Activated CD4-positive, alpha-beta T cell treated with anti-CD3 and anti-CD28 coated beads, Interleukin-2, amount 50 U/mL, for 48 hours (primary cell): ENCODE measurements around the gene EEF1AKMT2.
"Not testable (repeated sequence)": the region's sequence is repeated elsewhere in the genome, so short reads cannot be mapped to it uniquely, and the experiment has no call there.

Source experiments
- DNase-seq, 2 experiments: peaks; one replicate each; pipeline ENCODE4 v3.0.0-alpha.2; 2020

EEF1AKMT2 gene

DNA sequence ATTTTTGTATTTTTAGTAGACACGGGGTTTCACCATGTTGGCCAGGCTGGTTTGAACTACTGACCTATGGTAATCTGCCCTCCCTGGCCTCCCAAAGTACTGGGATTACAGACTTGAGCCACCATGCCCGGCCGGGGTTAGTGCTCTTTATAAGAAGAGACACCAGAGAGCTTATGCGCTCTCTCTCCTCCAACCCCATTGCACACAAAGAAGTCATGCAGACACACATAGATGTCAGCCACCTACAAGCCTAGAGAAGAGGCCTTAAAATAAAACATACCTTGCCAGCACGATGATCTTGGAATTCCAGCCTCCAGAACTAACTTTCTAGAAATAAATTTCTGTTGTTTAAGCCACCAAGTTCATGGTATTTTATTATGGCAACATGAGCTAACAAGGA lies 37.5 kb downstream of the EEF1AKMT2 start:
- DNase-seq: no peak

DNA sequence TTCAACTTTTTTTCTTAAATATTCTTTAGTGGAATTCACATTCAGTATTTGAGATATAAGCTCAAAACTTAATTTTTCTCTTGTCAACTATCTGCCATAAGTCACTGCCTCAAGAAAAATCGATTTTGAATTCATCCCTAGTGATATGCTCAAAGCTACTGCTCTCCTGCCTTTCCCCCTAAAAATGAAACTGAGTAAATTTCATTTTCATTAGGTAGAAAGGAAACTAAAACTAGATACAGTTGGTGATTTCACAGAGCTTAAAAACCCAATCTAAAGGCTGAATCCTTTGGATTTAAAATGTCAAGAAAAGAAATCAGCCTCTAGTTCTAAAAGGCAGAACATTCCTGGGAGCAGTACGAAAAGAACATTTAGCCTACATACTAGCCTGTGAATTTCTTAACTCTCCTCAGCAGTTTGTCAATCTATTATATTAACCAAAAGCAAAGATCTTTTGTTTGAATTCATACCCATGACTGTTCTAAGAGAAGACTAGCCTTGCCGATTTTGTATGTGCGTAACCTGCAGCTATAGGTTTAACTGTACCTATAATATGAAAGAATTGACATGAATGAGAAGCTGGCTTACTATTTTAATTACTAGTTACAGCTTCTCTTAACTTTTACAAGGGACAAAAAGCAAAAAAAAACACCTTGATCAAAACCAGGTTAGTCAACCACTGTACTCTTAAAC lies 42.6 kb downstream of the EEF1AKMT2 start:
- DNase-seq: no peak

DNA sequence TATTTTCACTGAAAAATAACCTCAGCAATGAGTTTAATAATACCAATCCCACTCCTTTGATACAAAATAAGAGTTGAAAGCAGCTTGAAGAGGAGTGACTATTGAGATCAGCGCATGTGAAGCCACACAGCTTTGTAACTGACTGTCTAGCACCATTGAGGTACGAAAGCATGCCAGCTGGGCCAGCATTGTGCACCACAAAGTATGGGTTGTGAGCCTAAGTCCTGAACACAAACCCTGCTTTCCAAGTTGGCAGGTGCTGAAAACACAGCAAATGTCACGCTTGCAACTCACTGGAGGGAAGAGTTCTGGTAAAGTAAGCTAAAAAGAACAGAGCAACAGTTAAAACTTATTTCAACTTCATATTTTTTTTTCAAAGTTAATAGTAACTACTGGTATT lies 43.5 kb downstream of the EEF1AKMT2 start:
- no peak for DNase-seq

DNA sequence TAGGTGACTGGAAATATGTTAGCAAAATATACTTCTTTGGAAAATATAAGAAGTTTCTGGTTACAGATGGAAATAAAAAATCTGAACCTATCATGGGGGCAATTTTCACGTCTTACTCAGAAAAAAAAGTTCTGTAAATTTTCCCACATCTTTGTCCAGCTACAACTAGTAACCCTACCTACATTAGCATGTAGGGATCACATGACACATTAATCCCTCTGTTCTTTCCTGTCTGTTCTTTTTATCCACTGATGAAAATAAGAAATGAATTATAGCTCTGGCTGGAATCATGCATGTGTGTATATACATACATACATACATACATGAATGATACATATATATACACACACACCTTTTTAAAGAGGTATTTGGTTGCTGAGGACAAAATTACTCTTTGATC lies 43.9 kb downstream of the EEF1AKMT2 start:
- no peak for DNase-seq

DNA sequence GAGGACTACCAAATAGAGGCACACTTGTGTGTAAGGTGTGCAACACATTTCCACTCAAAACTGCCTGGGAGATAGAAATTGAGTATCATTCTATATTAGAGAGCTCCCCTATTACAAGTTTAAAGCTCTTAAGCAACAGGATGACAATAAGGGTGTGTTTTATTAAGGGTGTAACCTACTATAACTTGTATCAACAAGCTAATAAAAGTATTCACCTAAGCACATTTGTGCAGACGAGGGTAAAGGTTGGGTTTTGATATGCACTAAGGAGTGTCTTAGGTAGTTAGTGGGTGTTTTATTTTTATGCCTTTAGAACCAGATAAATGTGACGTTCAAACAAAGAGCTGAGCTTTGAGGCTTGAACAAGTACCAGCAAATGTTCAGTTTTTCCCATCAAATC lies 44.7 kb downstream of the EEF1AKMT2 start:
- DNase-seq: no peak

DNA sequence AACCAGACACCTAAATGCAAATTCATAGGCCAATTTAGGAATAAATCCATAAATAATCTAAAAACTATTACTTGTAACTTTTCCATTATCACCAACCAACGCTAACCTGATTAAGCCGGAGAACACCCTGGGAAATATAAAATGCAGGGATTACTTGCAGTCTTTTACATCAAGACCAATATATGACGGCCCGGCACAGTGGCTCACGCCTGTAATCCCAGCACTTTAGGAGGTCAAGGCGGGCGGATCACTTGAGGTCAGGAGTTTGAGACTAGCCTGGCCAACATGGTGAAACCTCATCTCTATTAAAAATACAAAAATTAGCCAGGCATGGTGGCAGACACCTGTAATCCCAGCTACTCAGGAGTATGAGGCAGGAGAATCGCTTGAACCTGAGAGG lies 45.2 kb downstream of the EEF1AKMT2 start:
- not testable (repeated sequence) for DNase-seq

DNA sequence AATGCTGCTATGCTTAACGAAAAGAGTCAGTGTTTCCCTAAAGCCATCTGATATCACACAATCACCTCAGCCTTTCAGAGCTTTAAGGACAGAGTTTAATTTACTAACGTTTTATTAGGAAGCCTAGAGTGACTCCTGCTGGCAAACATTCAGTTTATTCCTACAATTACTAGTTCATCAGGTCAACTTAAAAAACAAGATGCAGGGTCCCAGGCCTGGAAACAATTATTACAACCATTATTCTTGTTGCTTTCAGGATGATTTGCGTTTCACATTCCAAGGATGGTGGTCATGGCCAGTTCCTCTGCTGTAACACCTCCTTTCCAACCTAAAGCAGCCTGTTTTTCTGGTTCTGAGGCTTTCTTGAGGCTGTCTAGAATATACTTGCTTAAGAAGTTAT lies 46.0 kb downstream of the EEF1AKMT2 start:
- DNase-seq: no peak

DNA sequence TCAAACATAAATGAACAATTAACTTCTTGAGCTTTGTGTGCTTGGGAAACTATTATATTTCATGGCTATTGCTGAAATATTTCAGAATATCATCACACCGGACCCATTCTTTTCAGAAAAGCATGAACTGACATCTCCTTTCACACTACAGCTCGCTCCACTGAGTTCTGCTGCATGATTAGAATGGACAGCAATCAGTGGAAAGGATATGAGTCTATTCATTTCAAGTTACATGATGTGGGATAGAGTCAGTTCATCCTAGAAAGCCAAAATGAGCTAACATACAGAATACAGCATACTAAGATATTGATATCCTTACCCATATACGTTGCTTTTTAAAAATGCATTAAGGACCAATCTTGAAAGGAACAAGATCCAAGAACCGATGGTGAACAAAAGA lies 46.4 kb downstream of the EEF1AKMT2 start:
- no peak for DNase-seq

DNA sequence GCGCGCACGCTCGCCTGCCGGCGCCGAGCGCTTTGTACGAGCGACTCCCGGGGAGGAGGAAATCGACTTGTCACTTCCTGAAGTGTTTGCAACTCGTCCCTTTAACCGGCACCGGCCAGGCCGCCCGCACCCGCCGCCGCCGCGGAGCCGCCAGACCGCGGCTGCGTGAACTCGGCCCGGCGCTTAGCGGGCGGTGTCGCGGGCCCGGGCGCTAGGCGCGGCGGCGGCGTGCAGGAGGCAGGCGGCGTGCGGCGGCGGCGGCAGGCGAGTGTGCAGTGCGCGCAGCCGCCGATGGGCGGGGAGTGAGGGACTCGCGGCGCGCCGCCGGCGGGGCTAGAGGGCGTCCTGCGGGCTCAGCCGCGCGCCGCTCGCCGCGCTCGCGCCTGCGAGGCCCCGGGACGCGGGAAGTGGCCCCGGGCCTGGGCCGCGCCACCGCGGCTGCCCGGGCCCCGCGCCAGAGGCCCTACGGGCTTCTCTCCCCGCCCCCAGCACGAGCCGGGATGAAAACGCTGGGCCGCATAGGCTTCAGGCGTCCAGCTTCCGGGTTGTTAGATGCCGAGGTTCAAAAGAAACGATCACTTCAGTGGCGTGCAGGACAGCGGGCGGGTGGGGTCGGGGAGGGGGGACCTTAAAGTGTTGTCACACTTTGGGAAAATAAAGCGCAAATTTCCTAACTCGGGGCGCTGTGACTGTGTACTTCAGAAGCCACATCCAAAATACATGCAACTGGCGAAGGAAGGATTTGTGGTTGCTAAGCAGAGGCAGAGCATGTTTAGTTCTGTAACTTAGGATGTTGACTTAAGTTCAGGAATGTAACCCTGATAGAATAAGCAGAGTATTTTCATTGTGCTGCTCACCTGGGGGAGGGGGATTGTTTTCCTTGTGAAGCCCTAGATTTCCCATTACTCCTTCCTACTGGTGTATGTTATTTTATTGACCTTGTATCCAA lies 47.3 kb downstream of the EEF1AKMT2 start, which contains the start of gene FAM53B:
FAM53B (minus strand) TSS at position 277 of the 949 bp plus-strand sequence. CDS start 37,665 bp downstream, outside the sequence.
- DNase-seq: peak; percentile 73 to 79

DNA sequence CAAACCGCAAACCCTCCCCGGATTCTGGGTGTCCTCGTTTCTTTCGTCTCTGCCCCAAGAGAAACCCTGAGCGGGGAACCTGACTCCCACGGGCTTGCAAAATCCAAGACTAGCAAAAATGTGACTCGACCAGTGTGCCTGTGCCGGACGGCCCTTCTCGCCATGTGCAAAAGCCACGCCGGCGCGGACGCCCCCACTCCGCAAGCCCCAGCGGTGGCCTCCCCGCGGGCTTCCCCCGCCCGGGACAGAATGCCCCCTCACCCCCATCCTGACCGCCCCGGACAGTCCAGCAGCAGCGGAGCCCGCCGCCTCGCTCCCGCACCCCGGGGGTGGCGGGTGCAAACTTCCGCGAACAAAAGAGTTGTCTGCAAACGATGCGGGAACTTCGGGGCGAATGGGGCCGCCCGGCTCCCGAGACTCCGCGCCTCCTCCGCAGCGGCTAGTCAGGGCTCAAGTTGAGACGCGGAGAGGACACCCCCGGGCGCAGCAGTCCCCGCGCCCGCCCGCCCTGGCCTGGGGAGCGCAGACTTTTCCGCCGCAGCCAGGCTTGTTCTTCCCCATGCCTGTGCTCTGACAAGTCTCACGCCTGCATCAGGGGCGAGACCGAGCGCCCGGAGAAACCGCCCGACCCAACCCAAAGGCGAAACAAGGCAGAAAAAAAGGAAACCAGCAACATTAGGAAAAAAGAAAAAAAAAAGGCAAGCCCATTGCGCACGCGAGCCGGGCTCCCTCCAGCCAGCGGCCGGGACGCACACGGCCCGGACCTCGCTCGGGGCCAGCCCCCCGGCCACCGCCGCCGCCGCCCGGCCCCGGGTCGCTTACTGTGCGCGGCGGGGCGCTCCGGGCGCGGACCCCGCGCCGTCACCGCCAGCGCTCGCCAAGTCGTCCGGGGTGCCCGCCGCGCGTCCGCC lies 48.2 kb downstream of the EEF1AKMT2 start:
- peak in 1 of 2 experiments; percentile 44 for DNase-seq

DNA sequence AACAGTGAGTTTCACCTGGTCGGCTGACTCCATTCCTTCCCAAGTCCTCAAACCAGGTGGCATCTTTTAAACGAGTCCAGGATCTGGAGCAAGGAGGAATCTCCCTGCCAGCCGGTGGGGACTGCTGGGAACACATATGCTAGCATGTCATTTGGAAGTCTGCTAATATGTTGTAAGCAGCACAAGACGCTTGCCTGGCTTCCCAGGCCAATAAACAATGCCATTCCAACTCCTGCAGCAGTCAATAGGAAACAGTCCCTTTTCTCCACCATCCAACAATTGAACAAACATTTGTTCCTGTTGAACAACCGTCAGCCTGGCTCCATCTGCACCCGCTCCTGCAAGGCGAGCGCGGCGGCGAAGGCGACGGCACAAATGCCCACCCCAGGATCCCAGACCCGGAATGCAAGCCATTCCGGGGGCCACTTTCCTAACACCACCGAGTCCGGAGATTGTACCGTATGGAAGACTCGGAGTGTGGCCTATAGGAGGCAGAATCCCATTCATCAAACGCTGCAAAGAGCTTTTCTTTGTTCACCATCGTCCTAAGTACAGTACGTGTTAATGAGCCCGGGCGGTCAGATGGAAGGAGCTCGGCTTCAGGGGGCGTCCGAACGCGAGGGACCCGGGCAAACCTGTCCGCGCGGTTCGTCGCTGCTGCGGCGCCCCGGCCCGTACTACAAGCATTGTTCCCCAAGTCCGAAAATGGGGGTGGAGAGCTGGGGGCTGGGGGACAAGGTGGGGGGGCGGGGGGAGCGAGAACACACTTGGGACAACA lies 49.1 kb downstream of the EEF1AKMT2 start:
- DNase-seq: peak in 1 of 2 experiments; percentile 10

DNA sequence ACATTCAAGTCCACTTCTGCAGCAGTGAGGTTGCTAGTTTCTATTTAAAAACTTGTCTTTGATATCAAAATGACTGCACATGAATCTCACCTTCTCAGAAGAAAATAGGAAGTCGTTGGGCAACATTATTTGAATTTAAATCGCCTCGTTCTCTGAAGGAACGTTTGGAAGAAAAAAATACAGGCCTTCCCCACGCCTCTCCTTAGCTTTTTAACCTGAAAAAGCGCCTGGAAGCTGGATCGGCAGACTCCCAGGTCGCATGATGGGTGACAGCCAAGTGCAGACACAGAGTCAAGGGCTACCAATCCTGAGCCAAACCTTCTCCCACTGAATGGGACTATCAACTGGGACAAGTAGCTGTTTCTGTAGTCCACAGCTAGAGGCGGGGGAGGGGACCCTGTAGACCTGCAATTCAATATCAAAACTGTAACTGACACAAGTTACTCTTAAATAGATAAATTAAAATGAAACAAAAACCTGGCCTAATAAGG lies 49.7 kb downstream of the EEF1AKMT2 start:
- DNase-seq: peak in 1 of 2 experiments; percentile 43

DNA sequence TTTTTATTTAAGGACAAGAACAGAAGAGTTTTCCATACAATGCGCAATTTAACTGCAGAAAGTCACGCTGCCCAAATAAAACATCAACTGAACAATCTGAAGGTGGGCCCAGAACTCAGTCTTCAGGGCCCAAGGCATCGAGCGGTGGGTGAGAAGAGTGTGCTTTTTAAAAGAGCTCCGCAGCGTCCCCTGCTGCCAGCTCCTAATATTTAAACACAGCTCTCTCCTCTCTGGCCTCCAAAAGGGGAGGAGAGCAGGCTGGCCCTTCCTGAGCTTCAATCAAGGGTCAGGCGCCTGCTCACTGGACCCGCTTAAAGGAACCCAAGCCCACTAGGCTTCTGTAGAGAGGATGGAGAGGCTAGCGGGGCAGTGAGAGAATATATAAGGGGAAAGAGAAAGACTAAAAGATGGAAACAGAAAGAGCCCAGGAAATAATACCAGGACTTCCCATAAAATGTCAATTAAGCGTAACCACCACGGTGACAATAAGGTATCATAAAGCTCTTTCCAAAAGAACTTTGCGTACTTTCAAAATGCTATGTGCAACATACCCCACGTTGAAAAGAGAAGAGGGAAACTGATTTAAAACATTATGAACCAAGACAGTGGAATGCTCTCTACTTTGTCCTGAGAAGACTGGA lies 50.3 kb downstream of the EEF1AKMT2 start:
- DNase-seq: peak; percentile 81 to 85

DNA sequence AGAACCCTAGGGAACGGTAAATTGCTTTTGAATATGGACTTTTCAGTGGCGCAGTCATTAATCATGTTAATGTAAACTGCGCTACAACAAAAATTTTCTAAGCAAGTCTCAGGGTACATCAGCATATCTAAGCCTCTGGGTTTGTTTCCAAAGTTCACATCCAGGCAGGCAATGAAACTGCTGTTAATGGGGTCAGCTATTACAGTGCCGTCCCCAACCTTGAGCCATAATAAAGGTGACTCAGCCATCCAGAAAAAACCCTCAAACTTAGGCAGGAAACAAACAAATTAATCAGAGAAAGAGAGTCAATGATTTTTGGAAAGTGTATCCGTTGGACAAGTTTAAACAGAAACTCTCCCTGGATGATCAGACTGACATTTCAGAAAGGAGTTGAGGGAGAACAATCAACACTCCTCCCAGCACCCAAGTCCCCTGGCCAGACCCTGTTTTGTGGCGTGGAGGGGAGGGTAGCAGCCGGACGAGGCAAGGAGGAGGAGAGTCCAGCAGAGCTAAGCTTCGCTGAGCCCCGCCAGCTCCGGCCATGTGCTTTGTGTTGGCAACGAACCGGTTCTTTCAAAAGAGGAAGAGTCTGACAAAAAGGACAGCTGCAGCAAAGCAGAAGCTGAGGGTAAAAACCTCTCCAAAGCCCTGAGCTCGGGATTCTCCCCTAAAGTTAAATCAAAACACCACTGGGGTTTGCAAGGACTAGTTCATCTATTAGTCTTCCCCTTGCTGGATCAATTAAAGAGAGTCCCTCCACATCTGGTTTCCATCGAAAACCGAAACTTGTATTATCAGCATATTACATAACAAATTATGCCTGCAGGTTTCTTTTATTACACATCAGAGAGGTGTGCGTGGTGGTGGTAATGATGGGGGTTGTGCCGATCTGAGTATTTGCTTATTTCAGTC lies 51.1 kb downstream of the EEF1AKMT2 start:
- DNase-seq: no peak

DNA sequence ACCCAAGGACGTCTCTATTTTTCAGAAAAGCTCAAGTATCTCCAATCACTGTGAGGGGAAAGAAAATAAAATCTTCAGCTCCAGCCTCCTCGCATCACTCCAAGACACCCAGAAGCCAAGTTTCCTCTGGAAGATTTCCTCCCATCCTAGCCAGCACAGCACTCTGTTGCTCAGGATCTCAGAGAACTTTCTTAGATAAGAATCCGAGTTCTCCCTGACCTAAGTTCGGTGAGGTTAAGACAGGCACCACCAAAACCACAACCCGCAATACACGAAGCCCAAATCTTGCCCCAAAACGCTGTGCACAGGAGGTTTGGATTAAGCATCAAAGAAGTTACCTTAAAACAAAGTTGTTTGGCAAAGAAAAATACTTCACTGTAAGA lies 51.7 kb downstream of the EEF1AKMT2 start:
- no peak for DNase-seq

DNA sequence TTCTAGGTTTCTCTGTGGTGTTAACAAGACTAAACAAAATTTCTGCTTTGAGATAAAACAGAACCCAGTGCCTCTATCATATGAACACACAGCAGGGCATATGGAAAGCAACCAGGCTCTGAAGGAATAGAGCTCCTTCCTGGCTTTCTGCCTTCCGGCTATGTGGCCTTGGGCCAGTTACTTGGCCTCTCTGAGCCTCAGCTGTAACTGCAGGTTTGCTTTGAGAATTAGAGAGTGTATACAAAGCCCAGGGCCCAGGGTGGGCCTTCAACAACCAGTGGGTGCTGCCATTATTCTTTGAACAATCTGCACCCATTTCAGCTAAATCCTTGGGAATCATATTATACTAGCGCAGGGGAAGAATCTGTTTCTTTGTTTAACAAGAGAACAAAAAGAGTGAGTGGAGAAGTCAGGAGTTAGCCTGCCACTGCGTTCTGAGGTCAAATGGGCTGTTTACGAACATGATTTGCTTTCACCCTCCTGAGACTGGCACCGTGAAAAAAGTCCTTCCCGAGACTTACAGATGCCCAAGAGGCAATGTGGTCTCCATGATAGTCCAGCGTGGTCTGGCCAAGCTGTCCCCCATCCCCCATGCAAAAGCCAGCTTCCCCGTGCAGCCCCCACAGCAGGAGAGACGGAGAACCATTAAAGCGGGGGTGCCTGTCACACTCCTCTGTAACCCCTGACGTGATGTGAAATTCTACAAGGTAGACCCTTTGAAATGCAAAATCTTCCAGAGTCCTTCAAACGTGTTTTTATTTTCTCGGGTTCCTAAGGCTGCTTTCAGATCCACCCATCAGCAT lies 52.4 kb downstream of the EEF1AKMT2 start:
- no peak for DNase-seq

DNA sequence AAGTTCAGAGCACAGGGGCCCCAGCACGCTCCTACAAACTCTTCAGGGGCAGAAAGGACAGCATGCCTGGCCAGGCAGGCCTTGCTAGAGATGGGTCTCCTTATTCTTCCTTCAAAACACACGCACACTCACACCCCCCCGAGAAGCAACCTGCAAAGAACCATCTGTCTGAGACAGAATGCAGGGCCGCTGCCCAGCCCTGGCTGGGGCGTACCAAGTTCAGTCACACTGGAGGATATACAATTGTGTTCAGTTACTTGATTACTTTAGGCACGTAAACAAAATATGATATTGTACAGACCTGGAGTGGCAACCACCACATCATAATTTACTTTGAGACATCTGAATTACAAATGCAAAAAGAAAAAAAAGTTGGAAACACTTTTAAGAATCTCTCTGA lies 53.2 kb downstream of the EEF1AKMT2 start:
- DNase-seq: no peak

DNA sequence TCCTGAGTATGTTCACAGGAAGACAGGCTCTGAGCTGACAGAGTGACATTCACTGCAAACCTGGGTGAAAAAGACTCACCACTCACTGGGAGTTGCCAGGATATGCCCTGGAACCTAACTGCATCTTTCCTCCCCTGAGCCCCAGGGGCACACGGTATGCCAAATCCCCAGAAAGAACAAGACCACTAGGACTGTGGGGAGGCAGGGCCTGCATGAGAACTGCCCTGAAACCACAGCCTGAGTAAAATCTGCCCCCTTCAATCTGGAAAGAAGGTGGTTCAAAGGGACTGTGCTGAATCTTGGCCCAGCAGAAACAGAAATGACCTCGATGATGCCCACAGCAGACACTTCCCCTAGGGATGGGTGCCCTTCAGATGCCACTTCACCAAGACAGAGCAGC lies 54.0 kb downstream of the EEF1AKMT2 start:
- DNase-seq: no peak

DNA sequence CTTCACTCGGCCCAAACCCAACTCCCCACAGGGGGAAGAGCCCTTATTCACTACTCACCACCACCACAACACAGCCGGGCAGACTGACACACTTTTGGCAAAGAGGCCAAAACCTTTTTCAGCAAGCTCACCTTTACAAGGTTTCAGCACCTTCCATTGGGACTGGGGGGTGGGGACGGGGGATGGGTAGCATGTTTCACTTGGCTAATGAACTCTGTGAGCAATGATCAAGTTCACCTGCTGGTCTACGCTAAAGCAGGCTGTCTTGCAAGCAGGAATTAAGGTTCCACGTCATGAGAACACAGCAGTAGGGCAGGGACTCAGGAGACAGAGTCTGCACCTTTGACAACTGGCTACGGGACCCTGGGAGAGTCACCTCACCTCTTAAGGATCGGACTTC lies 54.5 kb downstream of the EEF1AKMT2 start:
- DNase-seq: no peak
